Heart left ventricle (tissue), 13 donors: ENCODE data around the gene CCDC47.

Experiments
- CTCF ChIP-seq, 12 donors: fragments of 200-600 bp; sonication (generic) in 4 of 12; IDR thresholded peaks; one replicate each; pipeline versions ENCODE4 v1.5.0 to v1.8.0; 2018 to 2022; ENCODE audit warnings: antibody characterized with exemption in 12 of 12, mild to moderate bottlenecking in 5 of 12
- POLR2A ChIP-seq, 2 donors: fragments of 450-650 bp; IDR thresholded peaks; one replicate each; pipeline ENCODE4 v1.6.1; 2017; ENCODE audit warnings: antibody characterized with exemption in 2 of 2, mild to moderate bottlenecking in 2 of 2, moderate library complexity in 2 of 2
- donor health status: ischemic (EF 13 %, LVEDD 7.1; RV severe dilation, severe dysfunction).
- donor health status: DM: no; HTN: yes; CAD: no.
- donor health status: DM: no; HTN: no; CAD: no.
- donor health status: ischemic (EF 25% LVEDD 6.9; RV normal size, moderate dysfunction).
- donor health status: ischemic (EF 25% LVEDD 5.7; RV mildly dilated, moderate dysfunction).
- donor health status: ischemic (EF 35%, LVEDD 5.7; RV mildly dilated, moderate dysfunction).
- donor health status: nonischemic (EF 11% LVEDD 7.7; RV severe dilation, severe dysfunction).
- donor health status: DM: yes; HTN: yes; CAD: no.
- donor health status: PGD.
- donor health status: ischemic (EF 29% LVEDD 5.4; RV normal size, mild dysfunction).
- donor health status: nonischemic (EF 23%, LVEDD 6.1; RV moderate dilation, normal function).

GRCh38 chr17:63752707-63753106 is 20.7 kb downstream of the CCDC47 start:
- TF ChIP-seq CTCF (IDR thresholded peaks at IDR 0.05) (no peak), POLR2A (IDR thresholded peaks at IDR 0.05) (no peak)
